Measurements from ENCODE around the gene LCE2B.
A peak's percentile ranks its signal among the peaks of the same experiment; 100 is the strongest.
"Not testable (repeated sequence)": the region's sequence is repeated elsewhere in the genome, so short reads cannot be mapped to it uniquely, and the experiment has no call there.

LCE2B gene

DNA sequence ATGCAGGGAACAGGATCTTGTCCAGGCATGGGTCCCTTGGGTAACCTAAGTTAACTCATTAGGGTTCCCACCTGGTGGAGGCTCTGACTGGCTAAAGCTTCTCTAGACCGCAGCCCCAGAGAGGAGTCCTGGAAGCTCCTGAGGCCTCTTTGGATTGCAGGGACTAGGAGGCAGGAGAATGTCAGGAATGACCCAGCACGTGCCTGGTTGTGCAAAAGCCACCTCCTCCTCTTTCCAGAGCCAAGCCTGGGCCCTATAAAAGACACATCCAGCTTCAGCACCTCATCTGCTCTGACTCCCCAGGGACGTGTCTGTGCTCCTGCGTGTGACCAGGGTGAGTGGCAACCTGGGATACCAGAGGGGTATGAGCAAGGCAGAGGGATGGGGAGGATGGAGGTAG, at the start of gene LCE2B:
Gene LCE2B (plus strand): TSS at position 301 of the 400 bp plus-strand sequence. CDS start 721 bp downstream, outside the sequence.
- not testable (repeated sequence) for DNase-seq

DNA sequence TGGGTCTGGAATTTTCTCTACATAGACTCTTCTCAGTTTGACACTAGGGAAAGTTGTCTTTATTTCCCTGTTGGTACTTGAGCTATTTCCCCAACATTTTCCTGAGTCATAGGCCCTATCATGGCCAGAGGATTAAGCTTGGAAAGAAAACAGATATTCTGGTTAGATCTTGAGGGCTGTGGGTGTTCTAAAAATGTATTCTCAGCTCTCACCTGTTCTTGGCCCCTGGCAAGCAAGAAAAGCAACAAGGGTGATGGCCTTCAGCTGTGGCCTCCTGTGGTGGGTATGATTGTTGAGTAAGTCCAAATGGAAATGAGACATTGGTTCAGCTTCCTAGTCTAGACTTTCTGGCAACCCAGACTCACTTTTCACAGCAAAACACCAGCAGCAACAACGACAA, 45.6 kb upstream of the LCE2B start:
- no peak for DNase-seq

- no peak for DNase-seq
Measured at GRCh38 chr1:152643945-152644344, 42.0 kb upstream of the LCE2B start.

DNA sequence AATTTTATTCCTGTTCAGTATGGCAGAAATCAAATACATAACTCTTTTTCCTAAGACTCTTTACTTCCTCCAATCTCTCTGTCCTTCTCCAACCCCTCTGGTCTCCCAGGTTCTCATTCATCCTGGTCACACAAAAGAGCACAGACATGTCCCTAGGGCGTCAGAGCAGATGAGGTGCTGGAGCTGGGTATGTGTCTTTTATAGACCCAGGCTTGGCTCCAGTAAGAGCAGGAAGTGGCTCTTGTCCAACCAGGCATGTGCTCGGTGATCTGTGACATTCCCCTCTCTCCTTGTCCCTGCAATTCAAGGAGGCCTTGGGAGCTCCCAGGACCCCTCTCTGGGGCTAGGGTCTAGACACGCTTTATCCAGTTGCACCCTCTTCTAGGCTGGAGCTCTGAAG, 40.8 kb upstream of the LCE2B start:
- DNase-seq, result no peak

DNA sequence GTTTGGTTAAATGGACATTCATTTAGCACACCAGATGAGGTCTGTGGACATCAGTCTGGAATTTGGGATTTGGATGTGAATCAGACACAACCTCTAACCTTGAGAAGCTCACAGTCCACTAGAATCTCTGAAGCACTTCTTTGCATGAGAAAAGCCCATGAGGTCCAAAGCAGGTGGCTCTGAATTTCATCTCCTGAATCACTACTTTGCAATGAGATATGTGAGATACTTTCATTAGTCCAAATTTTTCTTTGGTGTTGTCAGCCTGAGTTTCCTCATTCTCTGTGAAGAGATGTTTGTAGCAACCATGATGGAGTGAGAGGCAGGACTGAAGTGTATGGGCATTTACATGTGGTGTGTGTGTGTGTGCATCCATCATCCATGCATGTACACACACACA, 39.3 kb upstream of the LCE2B start:
- DNase-seq, result no peak

GRCh38 chr1:152654110-152654509, 31.8 kb upstream of the LCE2B start:
- DNase-seq, result peak in 1 of 4 experiments; percentile 5

DNA sequence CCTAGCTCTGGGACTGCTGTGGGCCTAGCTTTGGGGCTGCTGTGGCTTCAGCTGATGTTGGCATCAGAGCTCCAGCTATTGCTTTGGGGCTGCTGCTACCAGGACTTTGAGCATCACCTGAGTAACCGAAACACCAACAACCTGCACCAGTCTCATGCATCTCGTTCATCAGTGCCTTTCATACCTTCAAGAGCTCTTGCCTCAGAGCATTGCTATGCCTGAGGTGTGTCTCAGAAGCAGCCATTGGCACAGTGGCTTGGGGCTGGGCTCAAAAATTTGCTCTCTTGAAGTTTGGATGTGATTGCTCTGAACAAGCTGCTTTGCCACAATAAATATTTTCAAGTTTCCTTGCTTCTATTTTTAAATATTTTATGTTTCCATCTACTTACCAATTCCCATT, 29.5 kb upstream of the LCE2B start:
- DNase-seq, result no peak

DNA sequence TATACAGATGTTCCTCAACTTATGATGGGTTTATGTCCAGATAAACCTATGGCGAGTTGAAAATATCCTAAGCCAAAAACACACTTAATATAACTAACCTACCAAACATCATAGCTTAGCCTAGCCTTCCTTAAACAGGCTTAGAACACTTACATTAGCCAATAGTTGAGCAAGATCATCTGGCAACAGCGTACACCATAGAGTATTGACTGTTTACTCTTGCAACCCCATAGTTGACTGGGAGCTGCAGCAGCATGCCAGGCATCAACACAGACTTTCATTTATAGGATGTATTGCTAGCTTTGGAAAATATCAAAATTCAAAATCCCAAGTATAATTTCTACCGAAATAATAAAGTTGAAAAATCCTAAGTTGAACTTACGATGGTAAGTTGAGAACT, 28.2 kb upstream of the LCE2B start:
- no peak for DNase-seq

DNA sequence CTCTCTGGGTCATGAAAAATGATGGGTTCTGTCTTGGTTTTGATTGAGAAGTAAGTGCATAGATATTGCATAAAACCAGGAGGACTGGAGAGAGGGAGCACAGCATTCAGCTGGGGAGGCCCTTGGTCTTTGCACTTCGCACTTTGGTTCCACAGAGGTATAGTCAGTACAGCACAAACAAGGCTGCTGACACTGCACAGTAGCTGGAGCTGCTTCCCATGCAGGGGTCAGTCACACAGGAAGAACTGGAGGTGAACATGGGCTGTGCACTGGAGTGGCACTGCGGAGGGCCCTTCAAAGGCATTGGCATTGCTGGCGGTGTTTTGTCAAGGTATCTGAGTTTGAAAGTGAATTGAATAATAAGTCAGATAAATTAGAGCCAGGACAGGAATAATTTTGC, 27.3 kb upstream of the LCE2B start:
- DNase-seq, result no peak

GRCh38 chr1:152663098-152663497, 22.8 kb upstream of the LCE2B start, which contains the start of gene LCE2D:
TSS of gene LCE2D (plus strand) at chr1:152663380. CDS start at chr1:152664106, 726 bp downstream.
- no peak for DNase-seq

DNA sequence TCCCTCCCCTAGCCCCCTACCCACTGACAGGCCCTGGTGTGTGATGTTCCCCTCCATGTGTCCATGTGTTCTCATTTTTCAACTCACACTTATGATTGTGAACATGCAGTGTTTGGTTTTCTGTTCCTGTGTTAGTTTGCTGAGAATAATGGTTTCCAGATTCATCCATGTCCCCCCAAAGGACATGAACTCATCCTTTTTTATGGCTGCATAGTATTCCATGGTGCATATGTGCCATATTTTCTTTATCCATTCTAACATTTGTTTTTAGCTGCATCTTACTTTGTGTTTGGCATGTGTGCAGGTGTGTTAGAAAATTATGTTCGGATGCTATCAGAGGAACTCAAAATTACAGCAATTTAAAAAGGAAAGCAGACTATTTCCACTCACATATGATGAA, 19.8 kb upstream of the LCE2B start:
- not testable (repeated sequence) for DNase-seq

DNA sequence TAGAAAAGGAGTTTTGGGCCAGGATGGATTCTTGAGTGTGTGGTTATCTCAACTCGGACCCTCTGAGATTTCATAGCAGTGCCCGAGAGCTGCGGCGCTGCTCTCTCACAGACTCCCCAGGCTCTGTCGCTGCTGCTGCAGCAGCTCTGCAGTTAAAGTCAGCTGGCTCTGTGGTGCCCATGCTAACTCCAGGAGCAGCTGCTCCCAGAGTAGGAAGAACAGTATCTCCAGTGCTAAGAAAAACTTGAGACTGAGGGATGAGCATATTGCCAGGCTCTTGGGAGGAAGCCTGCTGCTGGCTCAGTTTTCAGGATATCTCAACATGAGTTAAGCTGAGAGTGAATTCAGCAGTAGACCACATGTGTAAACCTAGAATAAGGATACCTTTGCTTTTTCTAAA, 18.3 kb upstream of the LCE2B start:
- no peak for DNase-seq

DNA sequence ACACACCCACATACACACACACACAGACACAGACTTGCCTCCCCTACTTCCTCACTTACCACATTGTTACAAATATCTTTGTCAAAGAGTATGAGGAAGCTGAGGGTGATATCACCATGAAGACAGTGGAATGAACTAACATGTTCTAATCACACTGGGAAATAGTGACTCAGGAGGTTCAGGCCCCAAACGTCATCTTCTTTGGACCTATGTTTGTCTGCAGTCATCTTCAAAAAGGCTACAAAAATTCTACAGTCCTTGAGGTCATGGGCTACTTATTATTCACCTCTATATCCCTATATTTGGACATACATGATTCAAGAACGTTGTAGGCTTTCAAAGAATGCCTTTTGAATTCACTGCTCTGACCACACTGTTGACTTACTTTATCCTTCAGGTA, 12.9 kb upstream of the LCE2B start:
- no peak for DNase-seq

- not testable (repeated sequence) for DNase-seq
Measured at GRCh38 chr1:152674983-152675382, 10.9 kb upstream of the LCE2B start, which contains the start of gene LCE2C. TSS of gene LCE2C (plus strand) at chr1:152675279. CDS start at chr1:152676016, 737 bp downstream.

- no peak for DNase-seq
Measured at GRCh38 chr1:152679459-152679858, 6.5 kb upstream of the LCE2B start.

- DNase-seq, result no peak
Measured at GRCh38 chr1:152681616-152682015, 4.3 kb upstream of the LCE2B start.

DNA sequence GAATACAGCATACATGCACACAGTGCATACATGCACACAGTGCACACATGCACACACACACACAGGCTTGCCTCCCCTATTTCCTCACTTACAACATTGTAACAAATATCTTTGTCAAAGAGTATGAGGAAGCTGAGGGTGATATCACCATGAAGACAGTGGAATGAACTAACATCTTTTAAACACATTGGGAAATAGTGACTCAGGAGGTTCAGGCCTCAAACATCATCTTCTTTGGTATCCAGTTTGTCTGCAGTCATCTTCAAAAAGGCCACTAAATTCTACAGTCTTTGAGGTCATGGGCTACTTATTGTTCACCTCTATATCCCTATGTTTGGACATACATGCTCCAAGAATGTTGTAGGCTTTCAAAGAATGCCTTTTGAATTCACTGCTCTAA, 2.1 kb upstream of the LCE2B start:
- no peak for DNase-seq

DNA sequence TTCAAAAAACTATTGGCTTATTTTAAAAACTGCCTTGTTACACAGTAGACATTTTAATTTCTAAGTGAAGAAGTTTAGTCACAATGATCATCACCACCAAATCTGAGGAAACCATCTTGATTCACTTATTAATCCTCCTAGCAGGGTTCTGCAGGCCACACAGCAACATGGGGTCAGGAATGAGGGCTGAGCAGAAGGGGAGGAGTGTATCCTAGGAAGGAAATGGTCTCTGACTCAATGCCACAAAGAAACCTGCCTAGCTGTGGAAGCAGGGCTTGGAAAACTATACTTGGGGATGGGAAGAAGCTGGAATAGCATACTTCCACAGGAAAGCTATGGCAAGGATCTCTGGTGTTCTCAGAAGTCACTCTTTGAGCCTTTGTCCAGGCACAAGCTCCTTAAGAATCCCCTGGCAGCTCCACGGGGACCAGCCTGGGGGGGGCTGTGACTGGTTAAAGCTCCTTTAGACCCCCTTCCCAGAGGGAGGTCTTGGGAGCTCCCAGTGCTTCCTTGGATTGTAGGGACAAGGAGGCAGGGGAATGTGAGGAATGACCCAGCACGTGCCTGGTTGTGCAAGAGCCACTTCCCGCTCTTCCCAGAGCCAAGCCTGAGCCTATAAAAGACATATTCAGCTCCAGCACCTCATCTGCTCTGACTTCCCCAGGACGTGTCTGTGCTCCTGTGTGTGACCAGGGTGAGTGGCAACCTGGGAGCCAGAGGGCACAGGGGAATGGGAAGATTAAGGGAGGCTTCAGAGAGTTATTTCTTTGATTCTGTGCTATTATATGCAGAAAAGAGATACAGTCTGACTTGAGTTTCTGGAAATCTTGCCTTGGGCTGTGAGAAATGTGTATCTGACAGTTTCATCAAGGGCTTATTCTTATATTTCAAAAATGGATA, 12.0 kb downstream of the LCE2B start, which contains the start of gene LCE2A:
Gene LCE2A (plus strand): TSS at position 645 of the 900 bp plus-strand sequence. CDS start 557 bp downstream, outside the sequence.
- no peak for DNase-seq

DNA sequence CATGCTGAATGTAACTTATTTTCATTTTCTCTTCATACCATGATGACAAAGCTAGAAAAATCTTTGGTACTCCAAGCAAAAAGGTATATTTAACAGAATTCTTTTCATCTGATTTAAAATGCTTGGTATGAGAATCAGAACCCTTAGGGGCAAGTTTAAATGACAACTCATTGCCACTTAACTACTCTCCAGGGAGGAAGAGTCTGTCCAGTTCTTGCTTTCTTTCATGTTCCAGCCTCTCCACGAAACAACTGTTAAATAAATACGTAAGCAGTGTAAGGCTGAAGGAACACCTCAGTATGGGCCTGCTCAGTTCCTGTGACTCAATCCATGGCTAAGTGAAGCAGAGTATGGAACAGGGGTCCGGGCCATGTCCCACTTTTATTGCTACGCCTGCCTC, 13.8 kb downstream of the LCE2B start:
- DNase-seq, result no peak

DNA sequence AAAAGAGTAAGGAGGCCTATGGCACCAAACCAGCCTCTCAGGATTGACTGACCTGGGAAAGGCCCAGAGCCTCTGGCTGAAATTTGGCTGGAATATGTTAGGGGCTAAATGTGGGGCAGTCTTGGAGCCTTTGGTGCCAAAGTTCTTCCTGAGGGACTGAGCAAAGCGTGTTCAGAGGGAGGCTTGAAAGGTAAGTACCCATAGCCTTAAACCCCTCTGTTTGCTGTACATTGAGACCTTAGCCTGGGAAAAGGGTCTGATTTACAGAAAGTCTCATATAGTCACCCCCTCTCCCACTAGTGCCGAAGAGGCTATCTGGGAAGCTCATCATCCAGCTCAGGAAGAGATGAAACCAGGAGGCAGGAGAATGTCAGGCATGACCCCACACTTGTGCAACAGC, 21.9 kb downstream of the LCE2B start, which contains the start of gene LCE4A:
Gene LCE4A (plus strand): TSS at position 301 of the 400 bp plus-strand sequence. CDS start 916 bp downstream, outside the sequence.
- no peak for DNase-seq

DNA sequence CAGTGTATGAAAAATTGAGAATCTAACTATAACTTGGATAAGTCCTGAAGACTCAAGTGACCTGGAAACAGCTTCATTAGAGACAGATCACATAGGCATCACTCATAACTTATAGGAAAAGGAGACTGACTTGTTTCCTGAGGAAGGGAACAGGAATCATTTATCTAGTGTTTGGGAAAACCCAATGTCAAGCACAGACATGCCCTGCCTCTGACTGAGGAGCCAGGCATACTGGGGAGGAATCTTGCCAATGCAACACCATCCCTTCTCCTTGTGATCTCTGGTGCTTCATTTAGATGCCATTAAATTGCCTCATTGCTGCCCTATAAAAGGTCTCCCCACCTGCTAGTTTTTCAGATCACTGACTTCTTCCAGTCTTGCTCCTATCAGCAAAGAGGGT, 32.3 kb downstream of the LCE2B start:
- DNase-seq, result no peak

GRCh38 chr1:152725261-152725660, 39.3 kb downstream of the LCE2B start:
- no peak for DNase-seq

DNA sequence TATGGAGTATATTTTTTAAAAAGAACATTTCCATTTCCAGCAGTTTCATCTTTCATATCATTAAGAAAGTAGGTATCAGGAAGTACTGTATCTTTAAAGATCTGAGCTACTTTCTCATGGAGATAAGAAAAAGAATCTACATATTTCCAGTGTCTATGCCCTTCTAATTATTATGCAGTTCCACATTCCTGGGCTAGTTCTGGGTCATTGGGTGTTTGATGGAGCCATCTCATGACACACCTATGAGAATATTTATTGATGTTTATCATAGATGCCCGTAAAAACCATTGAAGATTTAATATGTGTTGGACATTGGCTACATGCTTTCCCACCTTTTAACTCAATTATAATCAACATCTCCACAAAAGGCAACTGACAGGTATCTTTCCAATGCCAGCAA, 43.1 kb downstream of the LCE2B start:
- no peak for DNase-seq

- no peak for DNase-seq
Measured at GRCh38 chr1:152735648-152736047, 49.7 kb downstream of the LCE2B start.
